HCT116 (cell line): ENCODE results near the gene SUSD6.

Experiments
- CTCF ChIP-seq, 3 experiments: fragments of 200-600 bp in 1 of 3; sonication (generic) in 1 of 3; IDR thresholded peaks in 2 of 3; conservative IDR thresholded peaks in 1 of 3; 2 replicates each; pipeline ENCODE4 v1.5.1; 2012 to 2017; ENCODE audit warnings: low read depth in 2 of 3, low read length in 2 of 3, antibody characterized with exemption in 1 of 3, borderline replicate concordance in 1 of 3, control low read depth in 1 of 3, mild to moderate bottlenecking in 1 of 3, mixed read lengths in 1 of 3, mixed run types in 1 of 3, moderate library complexity in 1 of 3; ENCODE audit not compliant: insufficient read depth in 1 of 3
- EZH2 ChIP-seq: fragments of 200-600 bp; sonication (generic); IDR thresholded peaks from 2 replicates; pipeline ENCODE4 v1.6.1; 2017; ENCODE audit warnings: antibody characterized with exemption, mixed run types
- POLR2A ChIP-seq: IDR thresholded peaks from 2 replicates; pipeline ENCODE4 v1.7.0; 2011; ENCODE audit warnings: borderline replicate concordance; ENCODE audit not compliant: insufficient read depth, insufficient read length; ENCODE audit errors: extremely low read depth
- SP1 ChIP-seq: IDR thresholded peaks from 2 replicates; pipeline ENCODE4 v1.6.1; 2012; ENCODE audit warnings: low read depth

- TF ChIP-seq CTCF (IDR thresholded peaks at IDR 0.05 in 2 of 3, conservative IDR thresholded peaks at IDR 0.05 in 1 of 3; ENCODE audit: borderline replicate concordance in 1 of 3, insufficient read depth in 1 of 3, low read depth in 2 of 3, low read length in 2 of 3): no peak
- TF ChIP-seq EZH2: no peak
- TF ChIP-seq SP1: no peak
- no peak for TF ChIP-seq POLR2A
Measured at GRCh38 chr14:69573205-69573830, 38.1 kb upstream of the SUSD6 start.
